Caco-2 (cell line): ENCODE measurements around the gene GRP. TPM values are rescaled to one million over a fixed set of nuclear protein-coding genes. Genes with fewer than 3 reads are reported as not detected.

Source experiments
- BruUV-seq: library from RNA; stranded (reverse); fragments of 400-500 nt; replicated peaks from 2 replicates; lab custom pipeline; 2021; lab: Mats Ljungman, UMichigan
- CTCF ChIA-PET: fragments of 300-600 bp; sonication (Branson Sonifier 250); formaldehyde crosslinking; loops from one replicate; lab custom pipeline; 2022; ENCODE audit warnings: antibody characterized with exemption; lab: Charles Lee
- POLR2A ChIA-PET: fragments of 300-600 bp; sonication (Branson Sonifier 250); formaldehyde crosslinking; loops from one replicate; lab custom pipeline; 2022; ENCODE audit warnings: antibody characterized with exemption; lab: Charles Lee
- DNase-seq, 2 experiments: peaks; one replicate each; pipeline versions ENCODE4 v3.0.0 to v3.0.0-alpha.2; 2020 to 2022
- H3K27me3 ChIP-seq: replicated peaks from 2 replicates; pipeline ENCODE4 v1.6.0; 2011; ENCODE audit warnings: low read length; ENCODE audit not compliant: control insufficient read depth, insufficient read depth
- H3K36me3 ChIP-seq: 2 replicates; pipeline ENCODE4 v1.5.1; 2011; ENCODE audit warnings: low read length; ENCODE audit not compliant: control insufficient read depth, insufficient read depth
- H3K4me1 ChIP-seq: fragments of 250-450 bp; sonication (Bioruptor Pico); 2 replicates; pipeline ENCODE4 v1.5.1; 2020; ENCODE audit warnings: mild to moderate bottlenecking
- H3K4me3 ChIP-seq: 2 replicates; pipeline ENCODE4 v1.5.1; 2011; ENCODE audit warnings: low read depth, mild to moderate bottlenecking, control low read depth, low read length
- H3K9me3 ChIP-seq: fragments of 250-450 bp; sonication (Bioruptor Pico); 2 replicates; pipeline ENCODE4 v1.5.1; 2020; ENCODE audit warnings: mild to moderate bottlenecking, moderate library complexity
- H3K27ac Mint-ChIP-seq: one replicate; pipeline ENCODE4 v1.8.0; 2022; ENCODE audit warnings: mixed read lengths; ENCODE audit not compliant: unreplicated experiment
- H3K27me3 Mint-ChIP-seq: one replicate; pipeline ENCODE4 v1.8.0; 2022; ENCODE audit warnings: mixed read lengths; ENCODE audit not compliant: insufficient read depth, unreplicated experiment
- H3K36me3 Mint-ChIP-seq: one replicate; pipeline ENCODE4 v1.8.0; 2022; ENCODE audit warnings: mild to moderate bottlenecking, mixed read lengths; ENCODE audit not compliant: insufficient read depth, unreplicated experiment
- H3K4me1 Mint-ChIP-seq: one replicate; pipeline ENCODE4 v1.8.0; 2022; ENCODE audit warnings: low read depth, mixed read lengths; ENCODE audit not compliant: unreplicated experiment
- H3K4me3 Mint-ChIP-seq: one replicate; pipeline ENCODE4 v1.8.0; 2022; ENCODE audit warnings: mild to moderate bottlenecking, moderate library complexity, mixed read lengths; ENCODE audit not compliant: unreplicated experiment
- H3K9me3 Mint-ChIP-seq: one replicate; pipeline ENCODE4 v1.8.0; 2022; ENCODE audit warnings: mixed read lengths; ENCODE audit not compliant: unreplicated experiment
- CTCF ChIP-seq, 2 experiments: fragments of 200-600 bp in 1 of 2; IDR thresholded peaks; 1 replicate in 1 of 2; 2 replicates in 1 of 2; pipeline versions ENCODE4 v1.5.1 to v1.8.0; 2011 to 2022; ENCODE audit warnings: antibody characterized with exemption in 1 of 2, control low read depth in 1 of 2, inconsistent platforms in 1 of 2, low read depth in 1 of 2, low read length in 1 of 2, mild to moderate bottlenecking in 1 of 2, moderate library complexity in 1 of 2; ENCODE audit not compliant: insufficient read depth in 1 of 2, severe bottlenecking in 1 of 2, unreplicated experiment in 1 of 2
- intact Hi-C: fragments of 100-400 bp; cut with micrococcal nuclease; formaldehyde crosslinking; loops from one replicate; pipeline ENCODE4 v1.10.0; 2022; ENCODE audit not compliant: unreplicated experiment
- total RNA-seq: library from RNA; stranded (reverse); gene quantifications from 2 replicates; pipeline ENCODE4 v1.2.3, GENCODE V29; 2022

The GRP gene
- total RNA-seq, 1 experiment from 2014 or later = not detected

- Histone ChIP-seq H3K9me3 (no peaks in the 10 kb centered on the region), H3K27me3 (no peaks in the 10 kb centered on the region), H3K36me3 (no peaks in the 10 kb centered on the region), H3K4me3 (no peak overlapping the region), H3K4me1 (no peaks in the 10 kb centered on the region)
- POLR2A ChIA-PET = no interaction called here
- no peaks in the 10 kb centered on the region for H3K36me3 Mint-ChIP-seq
- no peak overlapping the region for H3K4me3 Mint-ChIP-seq
- DNase-seq = no peak
- intact Hi-C loops = no loop called here
- peaks cover 23% of the 10 kb centered on the region for H3K27me3 Mint-ChIP-seq
- CTCF ChIA-PET = no interaction called here
- TF ChIP-seq CTCF (IDR thresholded peaks at IDR 0.05; ENCODE audit: insufficient read depth in 1 of 2, low read depth in 1 of 2, low read length in 1 of 2, severe bottlenecking in 1 of 2, unreplicated experiment in 1 of 2) = no peak
- no peak overlapping the region for H3K27ac Mint-ChIP-seq
- H3K4me1 Mint-ChIP-seq = no peaks in the 10 kb centered on the region
- no peaks in the 10 kb centered on the region for H3K9me3 Mint-ChIP-seq
- BruUV-seq = no TSS peak
These were observed 54.0 kb downstream of the GRP start for GRCh38 chr18:59273759-59274532.

- Histone ChIP-seq H3K36me3 (no peaks in the 10 kb centered on the region), H3K27me3 (no peaks in the 10 kb centered on the region), H3K9me3 (no peaks in the 10 kb centered on the region), H3K4me3 (no peak overlapping the region), H3K4me1 (no peaks in the 10 kb centered on the region)
- no peak overlapping the region for H3K27ac Mint-ChIP-seq
- intact Hi-C loops = no loop called here
- BruUV-seq = no TSS peak
- POLR2A ChIA-PET = no interaction called here
- CTCF ChIA-PET = no interaction called here
- H3K27me3 Mint-ChIP-seq = peaks cover 21% of the 10 kb centered on the region
- H3K4me1 Mint-ChIP-seq = no peaks in the 10 kb centered on the region
- no peaks in the 10 kb centered on the region for H3K9me3 Mint-ChIP-seq
- H3K36me3 Mint-ChIP-seq = no peaks in the 10 kb centered on the region
- no peak for TF ChIP-seq CTCF (IDR thresholded peaks at IDR 0.05; ENCODE audit: insufficient read depth in 1 of 2, low read depth in 1 of 2, low read length in 1 of 2, severe bottlenecking in 1 of 2, unreplicated experiment in 1 of 2)
- H3K4me3 Mint-ChIP-seq = no peak overlapping the region
- no peak for DNase-seq
These were observed 54.6 kb downstream of the GRP start for GRCh38 chr18:59274533-59274928.

GRCh38 chr18:59275406-59275949, 55.5 kb downstream of the GRP start:
- H3K36me3 Mint-ChIP-seq = no peaks in the 10 kb centered on the region
- intact Hi-C loops = no loop called here
- Histone ChIP-seq H3K4me3 (no peak overlapping the region), H3K9me3 (no peaks in the 10 kb centered on the region), H3K4me1 (no peaks in the 10 kb centered on the region), H3K27me3 (no peaks in the 10 kb centered on the region), H3K36me3 (no peaks in the 10 kb centered on the region)
- POLR2A ChIA-PET = no interaction called here
- CTCF ChIA-PET = no interaction called here
- H3K27ac Mint-ChIP-seq = no peak overlapping the region
- H3K9me3 Mint-ChIP-seq = no peaks in the 10 kb centered on the region
- no peak overlapping the region for H3K4me3 Mint-ChIP-seq
- peaks cover 17% of the 10 kb centered on the region for H3K27me3 Mint-ChIP-seq
- no peaks in the 10 kb centered on the region for H3K4me1 Mint-ChIP-seq
- BruUV-seq = no TSS peak
- no peak for TF ChIP-seq CTCF (IDR thresholded peaks at IDR 0.05; ENCODE audit: insufficient read depth in 1 of 2, low read depth in 1 of 2, low read length in 1 of 2, severe bottlenecking in 1 of 2, unreplicated experiment in 1 of 2)
- DNase-seq = no peak
